GM19099 (cell line): ENCODE measurements around the gene RUNDC1.
A peak's percentile ranks its signal among the peaks of the same experiment; 100 is the strongest.

Source experiments
- POLR2A ChIP-seq: IDR thresholded peaks from 3 replicates; pipeline ENCODE4 v1.6.1; 2011; ENCODE audit warnings: low read depth; ENCODE audit not compliant: insufficient read length; ENCODE audit errors: extremely low read depth

Gene RUNDC1

DNA sequence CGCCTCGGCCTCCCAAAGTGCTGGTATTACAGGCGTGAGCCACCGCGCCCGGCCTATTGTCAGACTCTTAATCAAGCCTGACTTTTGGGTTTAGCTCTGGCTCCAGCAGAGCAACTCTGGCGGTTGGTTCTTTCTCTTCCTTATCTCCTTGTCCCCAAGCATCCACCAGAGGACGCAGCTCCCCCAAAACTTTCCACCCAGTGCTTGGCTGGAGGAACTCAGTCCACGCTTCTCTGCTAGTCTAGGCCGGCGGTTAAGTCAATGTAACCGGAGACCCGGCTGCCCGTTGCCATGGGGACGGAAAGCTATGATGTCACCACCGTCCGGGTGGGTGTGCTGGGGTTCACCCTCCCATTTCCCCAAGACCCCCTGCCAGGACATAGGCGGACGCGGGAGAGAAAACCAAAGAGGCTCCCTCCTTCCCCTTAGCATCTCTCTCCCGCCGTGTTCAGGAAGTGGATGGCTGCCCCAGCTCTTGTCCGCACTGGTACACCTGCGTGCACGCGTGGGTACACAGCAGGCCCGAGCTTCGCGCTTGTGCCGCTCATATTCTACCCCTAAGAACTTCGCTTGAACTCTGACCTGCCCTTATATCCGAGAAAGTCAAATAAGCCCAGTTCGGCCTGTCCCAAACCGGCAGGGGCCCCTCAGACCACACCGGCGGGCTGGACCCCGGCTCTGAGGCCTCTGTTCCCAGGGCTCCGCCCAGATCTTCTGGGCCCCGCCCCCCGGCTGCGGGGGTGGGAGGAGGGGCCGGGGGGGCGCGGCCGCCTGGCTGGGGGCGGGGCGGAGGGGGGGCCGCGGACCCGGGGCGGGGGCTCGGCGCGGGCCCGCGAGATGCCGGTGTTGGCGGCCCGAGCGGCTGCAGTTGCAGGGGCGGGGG is 44.3 kb downstream of the RUNDC1 start, which contains the start of gene RND2:
Gene RND2, plus strand, starts transcription at position 825 of the 883 bp plus-strand sequence. CDS start 117 bp downstream, outside the sequence.
- peak; percentile 26 for TF ChIP-seq POLR2A

DNA sequence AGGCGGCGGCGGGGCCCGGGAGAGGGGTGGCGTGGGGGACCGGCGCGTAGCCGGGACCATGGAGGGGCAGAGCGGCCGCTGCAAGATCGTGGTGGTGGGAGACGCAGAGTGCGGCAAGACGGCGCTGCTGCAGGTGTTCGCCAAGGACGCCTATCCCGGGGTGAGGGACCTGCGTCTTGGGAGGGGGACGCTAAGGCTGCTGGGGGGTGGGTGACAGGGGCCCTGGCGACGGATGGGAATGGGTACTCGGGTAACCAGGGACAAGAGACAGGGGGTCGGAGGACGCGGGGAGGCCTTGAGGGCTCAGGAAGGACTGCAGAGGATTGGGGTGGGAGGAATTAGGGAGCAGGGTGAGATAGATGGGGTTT is 44.9 kb downstream of the RUNDC1 start:
- no peak for TF ChIP-seq POLR2A

- TF ChIP-seq POLR2A = no peak
Observed at GRCh38 chr17:43025766-43026537, 45.6 kb downstream of the RUNDC1 start.

- TF ChIP-seq POLR2A = no peak
Observed at GRCh38 chr17:43026595-43026994, 46.2 kb downstream of the RUNDC1 start.

DNA sequence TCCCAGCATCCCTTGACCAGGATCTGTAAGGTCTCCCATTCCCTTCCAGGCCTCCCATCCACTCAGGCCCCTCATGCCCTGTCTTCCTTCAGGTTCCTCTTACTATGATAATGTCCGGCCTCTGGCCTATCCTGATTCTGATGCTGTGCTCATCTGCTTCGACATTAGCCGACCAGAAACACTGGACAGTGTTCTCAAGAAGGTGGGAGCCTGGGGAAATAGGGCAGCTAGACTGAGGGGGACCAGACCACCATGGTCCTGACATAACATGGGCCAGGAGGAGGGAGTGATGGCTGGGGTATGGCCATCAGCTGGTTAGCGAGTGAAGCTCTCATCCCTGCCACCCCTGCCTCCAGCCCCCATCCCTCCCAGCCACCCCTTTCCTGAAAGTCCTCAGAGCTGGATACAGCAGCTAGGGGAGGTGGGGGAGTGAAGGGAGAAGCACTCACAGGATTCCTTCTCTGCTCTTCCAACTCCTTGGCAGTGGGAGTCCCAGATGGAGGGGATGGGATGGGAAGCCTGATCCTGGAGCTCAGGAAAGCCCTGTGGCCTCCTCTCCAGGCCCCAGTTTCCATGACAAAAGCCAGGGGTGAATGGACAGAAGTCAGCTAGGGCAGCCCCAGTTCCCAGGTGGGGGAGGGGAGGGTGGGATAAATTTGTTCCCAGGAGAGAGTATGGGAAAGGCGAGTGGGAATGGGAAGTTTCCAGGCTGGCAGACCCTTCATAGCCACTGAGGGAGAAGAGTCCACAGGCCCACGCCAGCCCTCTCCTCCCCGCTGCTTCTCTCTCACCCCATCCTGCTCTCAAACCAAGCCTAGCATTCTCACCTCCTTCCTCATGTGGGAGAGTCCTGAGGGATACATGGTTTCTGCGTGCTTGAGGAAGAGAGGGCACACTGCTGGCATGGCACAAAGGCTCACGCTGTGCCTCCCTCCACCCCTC is 47.0 kb downstream of the RUNDC1 start:
- no peak for TF ChIP-seq POLR2A

- no peak for TF ChIP-seq POLR2A
Observed at GRCh38 chr17:43028221-43028861, 48.0 kb downstream of the RUNDC1 start.

GRCh38 chr17:43030137-43030767 is 49.9 kb downstream of the RUNDC1 start:
- no peak for TF ChIP-seq POLR2A

DNA sequence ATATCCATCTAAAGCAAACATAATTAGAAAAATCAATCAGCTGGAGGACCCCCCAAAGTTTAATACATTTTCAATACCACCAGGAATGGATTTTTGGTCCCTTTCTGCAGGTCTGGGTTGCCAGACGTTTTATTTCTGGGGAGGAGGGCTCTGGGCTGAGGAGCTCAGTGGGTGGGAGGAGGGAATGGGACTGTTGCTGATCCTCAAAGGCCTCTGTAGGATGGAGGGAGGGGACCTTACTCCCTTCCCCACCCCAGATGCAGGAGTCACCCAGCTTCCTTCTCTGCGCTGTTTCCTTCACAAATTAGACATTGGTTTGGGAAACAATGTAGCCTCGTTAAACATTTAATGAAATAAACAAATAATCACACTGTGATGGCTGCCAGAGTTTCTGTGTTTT is 51.3 kb downstream of the RUNDC1 start:
- TF ChIP-seq POLR2A = no peak

- TF ChIP-seq POLR2A = no peak
Observed at GRCh38 chr17:43033948-43034881, 53.9 kb downstream of the RUNDC1 start.

DNA sequence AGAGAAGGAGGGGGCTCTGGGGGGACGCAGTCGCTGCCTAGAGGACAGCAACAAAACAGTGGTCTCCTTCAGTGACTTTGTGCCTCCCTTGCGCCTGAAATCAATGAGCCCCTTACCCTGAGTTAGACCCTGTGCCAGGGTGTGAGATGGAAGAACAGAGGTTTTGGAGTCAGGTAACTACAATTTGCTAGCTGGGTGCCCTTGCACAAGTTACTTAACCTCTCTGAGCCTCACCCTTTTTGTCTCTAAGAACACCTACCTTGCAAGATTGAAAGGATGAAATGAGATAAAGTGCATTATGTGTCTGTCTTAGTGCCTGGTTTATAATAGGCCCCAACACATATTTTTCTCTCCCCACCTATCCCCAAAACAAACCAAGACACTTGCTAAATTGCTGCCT is 54.5 kb downstream of the RUNDC1 start:
- no peak for TF ChIP-seq POLR2A

DNA sequence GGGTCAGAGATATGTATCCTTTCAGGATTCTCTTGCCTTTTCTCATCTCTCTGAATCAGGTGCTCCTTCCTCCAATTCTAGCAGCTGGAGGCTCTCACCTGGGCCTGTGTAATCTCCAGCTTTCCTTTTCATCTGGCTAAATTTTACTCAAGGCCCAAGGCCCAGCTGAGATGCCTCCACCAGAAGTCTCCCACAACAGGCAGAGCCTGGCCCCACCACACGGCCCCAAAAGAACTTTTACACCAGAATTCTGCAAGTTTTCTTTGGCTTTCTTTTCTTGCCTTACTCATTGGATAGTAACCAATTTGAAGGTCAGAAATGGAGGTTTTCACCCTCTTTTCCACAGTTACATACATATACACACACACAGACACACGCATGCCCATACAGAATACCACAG is 59.3 kb downstream of the RUNDC1 start:
- TF ChIP-seq POLR2A = no peak

- TF ChIP-seq POLR2A = no peak
Observed at GRCh38 chr17:43040655-43041054, 60.3 kb downstream of the RUNDC1 start.
